Endothelial cell of umbilical vein (primary cell): ENCODE results near the gene RALGPS1. TPM values are rescaled to one million over a fixed set of nuclear protein-coding genes. Genes with fewer than 3 reads are reported as not detected.

Source experiments
- BruUV-seq: library from RNA; stranded (reverse); fragments of 400-500 nt; replicated peaks from 2 replicates; lab custom pipeline; 2021; lab: Mats Ljungman, UMichigan
- CTCF ChIA-PET: fragments of 300-600, 350-600 bp; sonication (Branson Sonifier 250); formaldehyde crosslinking; loops from one replicate; lab custom pipeline; 2021; ENCODE audit warnings: antibody characterized with exemption, inconsistent platforms; lab: Charles Lee
- POLR2A ChIA-PET: fragments of 300-600, 350-600 bp; sonication (Branson Sonifier 250); formaldehyde crosslinking; loops from one replicate; lab custom pipeline; 2021; ENCODE audit warnings: antibody characterized with exemption, inconsistent platforms; lab: Charles Lee
- DNase-seq: peaks from one replicate; pipeline ENCODE4 v3.0.0-alpha.2; 2011; ENCODE audit warnings: low read depth, low spot score
- FAIRE-seq: peaks from 2 replicates; lab custom pipeline; 2011; peaks lifted over from hg19 to GRCh38; lab: Jason Lieb, UNC
- H2AFZ ChIP-seq: 2 replicates; pipeline ENCODE4 v1.6.0; 2012; ENCODE audit warnings: low read depth, low read length, control low read depth, inconsistent platforms
- H3K27ac ChIP-seq: 2 replicates; pipeline ENCODE4 v1.5.1; 2011; ENCODE audit warnings: low read depth, mild to moderate bottlenecking, control low read depth, low read length, moderate library complexity; ENCODE audit not compliant: insufficient read depth
- H3K27me3 ChIP-seq, 2 experiments: 2 replicates each; pipeline versions ENCODE4 v1.6.0 to v1.6.1; 2011; ENCODE audit warnings: low read length in 2 of 2, mixed read lengths in 1 of 2; ENCODE audit not compliant: control insufficient read depth in 2 of 2, insufficient read depth in 2 of 2
- H3K36me3 ChIP-seq, 2 experiments: 2 replicates in 1 of 2; 3 replicates in 1 of 2; pipeline ENCODE4 v1.5.1; 2011; ENCODE audit warnings: low read length in 2 of 2, mild to moderate bottlenecking in 1 of 2, moderate library complexity in 1 of 2; ENCODE audit not compliant: control insufficient read depth in 2 of 2, insufficient read depth in 2 of 2; ENCODE audit errors: extremely low read depth in 1 of 2
- H3K4me1 ChIP-seq: 3 replicates; pipeline ENCODE4 v1.5.1; 2011; ENCODE audit warnings: mild to moderate bottlenecking, low read length; ENCODE audit not compliant: control insufficient read depth, insufficient read depth; ENCODE audit errors: extremely low read depth
- H3K4me2 ChIP-seq: 2 replicates; pipeline ENCODE4 v1.6.1; 2011; ENCODE audit warnings: low read length, control low read depth, mixed read lengths; ENCODE audit not compliant: insufficient read depth
- H3K4me3 ChIP-seq, 3 experiments: fragments of 200-600 bp in 1 of 3; sonication (generic), shearing (Covaris generic) in 1 of 3; replicated peaks in 1 of 3; 2 replicates each; pipeline ENCODE4 v1.5.1; 2011 to 2016; ENCODE audit warnings: control low read depth in 3 of 3, low read length in 3 of 3, mild to moderate bottlenecking in 2 of 3, inconsistent platforms in 1 of 3, low read depth in 1 of 3, moderate library complexity in 1 of 3; ENCODE audit not compliant: insufficient read depth in 1 of 3
- H3K79me2 ChIP-seq: 2 replicates; pipeline ENCODE4 v1.6.0; 2012; ENCODE audit warnings: low read length, inconsistent platforms; ENCODE audit not compliant: control insufficient read depth, insufficient read depth
- H3K9ac ChIP-seq: replicated peaks from 2 replicates; pipeline ENCODE3; 2011; ENCODE audit warnings: low read length, control low read depth; ENCODE audit not compliant: insufficient read depth; ENCODE audit errors: extremely low read depth
- H3K9me1 ChIP-seq: replicated peaks from 3 replicates; pipeline ENCODE4 v1.6.0; 2011; ENCODE audit warnings: mild to moderate bottlenecking, low read length; ENCODE audit not compliant: control insufficient read depth, insufficient read depth; ENCODE audit errors: extremely low read depth
- H3K9me3 ChIP-seq: replicated peaks from 2 replicates; pipeline ENCODE4 v1.5.1; 2012; ENCODE audit warnings: low read length, inconsistent platforms; ENCODE audit not compliant: control insufficient read depth, insufficient read depth
- H4K20me1 ChIP-seq: replicated peaks from 2 replicates; pipeline ENCODE3; 2011; ENCODE audit warnings: mild to moderate bottlenecking, low read length; ENCODE audit not compliant: control insufficient read depth, insufficient read depth; ENCODE audit errors: extremely low read depth
- CTCF ChIP-seq, 2 donors: IDR thresholded peaks; 1 replicate in 1 of 2; 2 replicates in 1 of 2; pipeline ENCODE4 v1.5.1; 2011; ENCODE audit warnings: low read length in 2 of 2, mild to moderate bottlenecking in 2 of 2, moderate library complexity in 2 of 2, control low read depth in 1 of 2, inconsistent platforms in 1 of 2, low read depth in 1 of 2; ENCODE audit not compliant: insufficient read depth in 1 of 2; ENCODE audit errors: extremely low read depth in 1 of 2
- EZH2 ChIP-seq: IDR thresholded peaks from 2 replicates; pipeline ENCODE4 v1.6.1; 2012; ENCODE audit warnings: borderline replicate concordance, low read depth, mild to moderate bottlenecking, moderate library complexity, low read length, inconsistent platforms; ENCODE audit not compliant: severe bottlenecking
- FOS ChIP-seq: IDR thresholded peaks from 2 replicates; pipeline ENCODE4 v1.6.1; 2011; ENCODE audit warnings: mild to moderate bottlenecking, low read length, moderate library complexity, borderline replicate concordance; ENCODE audit not compliant: insufficient read depth
- GATA2 ChIP-seq: IDR thresholded peaks from 2 replicates; pipeline ENCODE4 v1.7.0; 2011; ENCODE audit warnings: low read depth, mild to moderate bottlenecking, moderate library complexity, mixed read lengths, low read length; ENCODE audit not compliant: insufficient read length, insufficient read depth
- JUN ChIP-seq: IDR thresholded peaks from 2 replicates; pipeline ENCODE4 v1.6.1; 2011; ENCODE audit warnings: borderline replicate concordance, low read depth; ENCODE audit not compliant: insufficient read length, insufficient read depth
- MAX ChIP-seq: IDR thresholded peaks from 2 replicates; pipeline ENCODE4 v1.6.1; 2011; ENCODE audit not compliant: insufficient read depth, insufficient read length
- MYC ChIP-seq: IDR thresholded peaks from one replicate; pipeline ENCODE4 v1.6.1; 2011; ENCODE audit warnings: mild to moderate bottlenecking, low read depth, low read length
- POLR2A ChIP-seq: IDR thresholded peaks from 2 replicates; pipeline ENCODE4 v1.6.1; 2012; ENCODE audit warnings: low read depth, mild to moderate bottlenecking, control low read depth, low read length
- POLR2AphosphoS5 ChIP-seq: IDR thresholded peaks from 2 replicates; pipeline ENCODE4 v1.6.1; 2012; ENCODE audit warnings: low read depth, mild to moderate bottlenecking, control low read depth, low read length, moderate library complexity; ENCODE audit not compliant: insufficient read depth
- dilution Hi-C: fragments of 300-500 bp; cut with MboI; formaldehyde crosslinking; loops from one replicate; pipeline ENCODE4 v1.15.0; 2019; ENCODE audit warnings: low sequenced_read_pairs; ENCODE audit not compliant: extremely low pct_ligation_motif_present
- intact Hi-C: fragments of 100-400 bp; cut with micrococcal nuclease; formaldehyde crosslinking; loops from one replicate; pipeline ENCODE4 v1.10.0; 2022
- polyA plus RNA-seq, 4 experiments: library from polyadenylated mRNA; depleted of rRNA in 3 of 4; stranded (reverse) in 3 of 4; unstranded in 1 of 4; fragments of >200 nt; gene quantifications; 2 replicates each; pipeline versions ENCODE4 v1.2.1 to v1.2.3, GENCODE V29; 2011 to 2012; ENCODE audit warnings: missing spikeins in 1 of 4
- total RNA-seq: library from RNA; stranded (reverse); gene quantifications from 2 replicates; pipeline ENCODE4 v1.2.3, GENCODE V29; 2021

The RALGPS1 gene
- total and polyA plus RNA-seq, 2 donors (not counting 3 experiments of a cell fraction or from before 2014, with no cell fraction given), result 3.8 to 5.5 TPM

GRCh38 chr9:127149010-127149409 lies 234.4 kb downstream of the RALGPS1 start:
- no peak for DNase-seq
- POLR2A ChIA-PET, result no interaction called here
- TF ChIP-seq EZH2 (no peak), FOS (no peak), CTCF (IDR thresholded peaks at IDR 0.05; ENCODE audit: extremely low read depth in 1 of 2, insufficient read depth in 1 of 2, low read depth in 1 of 2, low read length in 2 of 2) (no peak), JUN (no peak), POLR2AphosphoS5 (no peak), POLR2A (no peak), MAX (no peak), MYC (no peak), GATA2 (no peak)

More at GRCh38 chr9:127149010-127149409, 234.4 kb downstream of the RALGPS1 start:
- BruUV-seq, result no TSS peak
- Histone ChIP-seq H2AFZ (no peak overlapping the region), H3K36me3 (no peaks in the 10 kb centered on the region), H4K20me1 (no peaks in the 10 kb centered on the region), H3K9me3 (no peaks in the 10 kb centered on the region), H3K4me2 (no peak overlapping the region), H3K9me1 (no peaks in the 10 kb centered on the region), H3K4me1 (peaks cover under 1% of the 10 kb centered on the region), H3K27me3 (peaks cover 2 to 3% of the 10 kb centered on the region in 2 experiments), H3K79me2 (no peaks in the 10 kb centered on the region), H3K9ac (no peak overlapping the region), H3K27ac (no peak overlapping the region), H3K4me3 (no peak overlapping the region)
- no peak for FAIRE-seq
- dilution Hi-C loops (no loop called here), intact Hi-C loops (no loop called here)
- CTCF ChIA-PET, result interaction anchor here (1.5 to 2.0 kb wide), 3 partner anchors 11 to 18 kb away, joined by 3 to 4 read pairs (median 4); no protein-coding TSS in a partner anchor
